Esophagus (tissue), 2 donors: ENCODE measurements around the gene VAMP5. TPM values are rescaled to one million over a fixed set of nuclear protein-coding genes. Genes with fewer than 3 reads are reported as not detected.
A peak's percentile ranks its signal among the peaks of the same experiment; 100 is the strongest.
"Not testable (repeated sequence)": the region's sequence is repeated elsewhere in the genome, so short reads cannot be mapped to it uniquely, and the experiment has no call there.

Experiments used
- H3K27ac ChIP-seq, 2 donors: one replicate each; pipeline ENCODE4 v1.5.1; 2013; ENCODE audit warnings: low read depth in 2 of 2, mild to moderate bottlenecking in 2 of 2, inconsistent platforms in 1 of 2, low read length in 1 of 2, moderate library complexity in 1 of 2
- H3K27me3 ChIP-seq, 2 donors: one replicate each; pipeline ENCODE4 v1.6.1; 2013; ENCODE audit warnings: low read length in 2 of 2, control low read depth in 1 of 2, mild to moderate bottlenecking in 1 of 2; ENCODE audit not compliant: insufficient read depth in 2 of 2, control insufficient read depth in 1 of 2
- H3K36me3 ChIP-seq, 2 donors: one replicate each; pipeline ENCODE4 v1.6.1; 2013; ENCODE audit warnings: low read length in 1 of 2; ENCODE audit not compliant: control insufficient read depth in 2 of 2, insufficient read depth in 2 of 2
- H3K4me1 ChIP-seq, 2 donors: one replicate each; pipeline ENCODE4 v1.6.1; 2013; ENCODE audit warnings: low read length in 1 of 2; ENCODE audit not compliant: control insufficient read depth in 2 of 2, insufficient read depth in 2 of 2
- H3K4me3 ChIP-seq, 2 donors: one replicate each; pipeline ENCODE4 v1.5.1; 2013; ENCODE audit warnings: low read length in 2 of 2, mild to moderate bottlenecking in 2 of 2, low read depth in 1 of 2, moderate library complexity in 1 of 2
- H3K9me3 ChIP-seq, 2 donors: one replicate each; pipeline ENCODE4 v1.6.1; 2013; ENCODE audit warnings: mild to moderate bottlenecking in 2 of 2, low read depth in 1 of 2, low read length in 1 of 2, moderate library complexity in 1 of 2; ENCODE audit not compliant: control insufficient read depth in 2 of 2, insufficient read depth in 1 of 2
- WGBS, 2 donors: extraction: QIAGEN DNeasy Blood & Tissue Kit; methylation state at CpG; one replicate each; pipeline ENCODE4 v1.1.7; 2013; 5-methylcytosine and 5-hydroxymethylcytosine counted together
- polyA plus RNA-seq, 2 donors: library from polyadenylated mRNA; stranded (reverse); fragments of 200-250 nt; gene quantifications; one replicate each; pipeline ENCODE4 v1.2.3, GENCODE V29; 2013
- donor health status: healthy with polysubstance abuse.
- donor health status: Bipolar disorder and iron deficiency.

The VAMP5 gene
- polyA plus RNA-seq, 2 donors: 19.5 to 39.6 TPM

GRCh38 chr2:85590950-85591349 is 6.7 kb downstream of the VAMP5 start:
- WGBS, 2 donors: 69 to 71% methylated on average over 2 of the region's 2 CpGs
- peaks cover 3 to 26% of the 10 kb centered on the region in 2 donors for H3K4me1 ChIP-seq
- no peak overlapping the region for H3K4me3 ChIP-seq

GRCh38 chr2:85591563-85591962 is 7.3 kb downstream of the VAMP5 start:
- Histone ChIP-seq H3K27ac (peak overlapping the region; percentile 86 to 94), H3K36me3 (peaks cover 0 to under 1% of the 10 kb centered on the region in 2 donors), H3K27me3 (no peaks in the 10 kb centered on the region), H3K9me3 (no peaks in the 10 kb centered on the region), H3K4me1 (peaks cover 4 to 28% of the 10 kb centered on the region in 2 donors), H3K4me3 (no peak overlapping the region)
- 81 to 83% methylated on average over 12 of the region's 12 CpGs for WGBS, 2 donors

More at GRCh38 chr2:85590950-85591349, 6.7 kb downstream of the VAMP5 start:
- Histone ChIP-seq H3K27ac (peak overlapping the region; percentile 86 to 94), H3K36me3 (no peaks in the 10 kb centered on the region), H3K27me3 (no peaks in the 10 kb centered on the region), H3K9me3 (no peaks in the 10 kb centered on the region)

- peak overlapping the region in 1 of 2 donors; percentile 94 for H3K27ac ChIP-seq
- not testable (repeated sequence) for H3K9me3 ChIP-seq, H3K4me3 ChIP-seq, H3K27me3 ChIP-seq, H3K36me3 ChIP-seq
- peaks cover 7 to 31% of the 10 kb centered on the region in 2 donors for H3K4me1 ChIP-seq
- WGBS, 2 donors: 73 to 77% methylated on average over 9 of the region's 9 CpGs
Observed at GRCh38 chr2:85592299-85592698, 8.1 kb downstream of the VAMP5 start.

- peak overlapping the region in 1 of 2 donors; percentile 6 for H3K27ac ChIP-seq
- WGBS, 2 donors: 47 to 59% methylated on average over 3 of the region's 3 CpGs
- peaks cover 7 to 31% of the 10 kb centered on the region in 2 donors for H3K4me1 ChIP-seq
Observed at GRCh38 chr2:85593023-85593422, 8.8 kb downstream of the VAMP5 start.

GRCh38 chr2:85594715-85595300 is 10.6 kb downstream of the VAMP5 start:
- peak overlapping the region; percentile 85 to 92 for H3K4me3 ChIP-seq
- 16 to 22% methylated on average over 13 of the region's 13 CpGs for WGBS, 2 donors
- peaks cover 7 to 33% of the 10 kb centered on the region in 2 donors for H3K4me1 ChIP-seq
- H3K9me3 ChIP-seq: no peaks in the 10 kb centered on the region
- H3K27me3 ChIP-seq: no peaks in the 10 kb centered on the region
- peaks cover 6 to 19% of the 10 kb centered on the region in 2 donors for H3K36me3 ChIP-seq
- peak overlapping the region; percentile 88 to 98 for H3K27ac ChIP-seq

More at GRCh38 chr2:85593023-85593422, 8.8 kb downstream of the VAMP5 start:
- no peaks in the 10 kb centered on the region for H3K9me3 ChIP-seq
- peaks cover 6 to 9% of the 10 kb centered on the region in 2 donors for H3K36me3 ChIP-seq
- no peak overlapping the region for H3K4me3 ChIP-seq
- H3K27me3 ChIP-seq: no peaks in the 10 kb centered on the region

- H3K27me3 ChIP-seq: no peaks in the 10 kb centered on the region
- WGBS, 2 donors: 0% methylated on average over 47 of the region's 47 CpGs
- peaks cover 10 to 29% of the 10 kb centered on the region in 2 donors for H3K4me1 ChIP-seq
- H3K9me3 ChIP-seq: no peaks in the 10 kb centered on the region
- peak within 1 kb of the TSS; percentile 85 to 92 for H3K4me3 ChIP-seq
- H3K27ac ChIP-seq: peak within 1 kb of the TSS; percentile 89 to 98
- peaks cover 6 to 23% of the 10 kb centered on the region in 2 donors for H3K36me3 ChIP-seq
Observed at GRCh38 chr2:85595301-85596025, 11.2 kb downstream of the VAMP5 start, which contains the start of gene RNF181. Gene RNF181, plus strand, starts transcription at chr2:85595745. Its CDS starts 19 bp downstream, at chr2:85595764.

GRCh38 chr2:85596026-85596333 is 11.7 kb downstream of the VAMP5 start:
- WGBS, 2 donors: 2 to 3% methylated on average over 10 of the region's 10 CpGs
- H3K9me3 ChIP-seq: no peaks in the 10 kb centered on the region
- H3K27ac ChIP-seq: peak overlapping the region; percentile 89 to 94
- peaks cover 6 to 23% of the 10 kb centered on the region in 2 donors for H3K36me3 ChIP-seq
- peaks cover 11 to 24% of the 10 kb centered on the region in 2 donors for H3K4me1 ChIP-seq
- peak overlapping the region; percentile 85 to 92 for H3K4me3 ChIP-seq
- no peaks in the 10 kb centered on the region for H3K27me3 ChIP-seq

GRCh38 chr2:85596486-85597143 is 12.4 kb downstream of the VAMP5 start:
- Histone ChIP-seq H3K27me3 (no peaks in the 10 kb centered on the region), H3K9me3 (no peaks in the 10 kb centered on the region), H3K27ac (no peak overlapping the region), H3K4me3 (peak overlapping the region in 1 of 2 donors; percentile 85), H3K4me1 (peaks cover 11 to 24% of the 10 kb centered on the region in 2 donors), H3K36me3 (peaks cover 6 to 25% of the 10 kb centered on the region in 2 donors)
- 61 to 66% methylated on average over 3 of the region's 3 CpGs for WGBS, 2 donors

GRCh38 chr2:85597241-85597640 is 13.0 kb downstream of the VAMP5 start:
- Histone ChIP-seq H3K27ac (no peak overlapping the region), H3K27me3 (no peaks in the 10 kb centered on the region), H3K4me3 (no peak overlapping the region), H3K36me3 (peaks cover 6 to 25% of the 10 kb centered on the region in 2 donors), H3K9me3 (no peaks in the 10 kb centered on the region), H3K4me1 (peaks cover 14 to 28% of the 10 kb centered on the region in 2 donors)
- 80 to 81% methylated on average over 5 of the region's 5 CpGs for WGBS, 2 donors
